Measurements from ENCODE around the gene GRK1. TPM values are rescaled to one million over a fixed set of nuclear protein-coding genes. Genes with fewer than 3 reads are reported as not detected.

The GRK1 gene
- total and polyA plus RNA-seq, 2 of the 8 experiments (the other 6 are each of a cell fraction or from before 2014, with no cell fraction given) = 0.12 TPM; not detected in 1

DNA sequence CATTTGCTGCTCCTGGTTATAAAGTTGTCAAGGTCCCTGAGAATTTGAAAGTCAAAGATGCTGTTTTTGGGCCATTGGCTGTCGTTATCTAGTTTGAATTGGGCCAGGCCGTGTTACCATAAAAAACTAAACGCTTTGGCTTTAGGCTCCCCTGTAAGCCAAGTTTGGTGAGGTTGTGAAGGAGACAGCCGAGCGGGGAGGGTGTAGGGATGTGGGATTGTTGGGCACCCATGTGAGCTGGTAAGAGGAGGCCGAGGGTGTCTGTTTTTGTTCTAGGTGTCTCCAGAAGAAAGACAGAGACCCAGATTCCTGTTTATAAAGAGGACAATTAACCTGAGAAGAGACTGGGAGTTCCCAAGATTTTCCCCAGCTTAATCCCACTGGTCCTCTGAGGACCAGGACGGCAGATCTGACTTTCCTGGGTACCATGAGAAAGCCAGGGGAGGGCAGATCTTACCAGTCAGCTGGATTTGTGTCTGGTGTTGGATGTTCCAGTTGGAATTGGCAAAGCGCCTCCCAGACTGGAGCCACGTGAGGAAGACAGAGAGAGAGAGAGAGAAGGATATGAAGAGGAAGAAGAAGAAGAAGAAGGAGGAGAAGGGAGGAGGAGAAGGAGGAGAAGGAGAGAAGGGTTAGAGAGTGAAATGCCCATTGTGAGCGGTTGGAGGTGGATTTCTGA lies 117.1 kb downstream of the GRK1 start (continued):
- TF ChIP-seq CHD2 (IDR thresholded peaks at IDR 0.05; ENCODE audit: low read length) = no peak
- no peak for TF ChIP-seq SP1 (IDR thresholded peaks at IDR 0.05; ENCODE audit: low read depth, low read length)
- no peak for TF ChIP-seq SP2 (IDR thresholded peaks at IDR 0.05; ENCODE audit: low read length)
- TF ChIP-seq SUZ12 (IDR thresholded peaks at IDR 0.05; ENCODE audit: low read length) = no peak
- TF ChIP-seq JUN (IDR thresholded peaks at IDR 0.05; ENCODE audit: low read depth, low read length) = no peak
- no peak for TF ChIP-seq ASH2L (IDR thresholded peaks at IDR 0.05; ENCODE audit: low read length)
- TF ChIP-seq CTBP2 (IDR thresholded peaks at IDR 0.05; ENCODE audit: borderline replicate concordance, insufficient read depth, insufficient read length, low read length) = no peak
